K562 (cell line): ENCODE measurements around the gene KDM2A. TPM values are rescaled to one million over a fixed set of nuclear protein-coding genes. Genes with fewer than 3 reads are reported as not detected.

Experiments used
- CAMTA2 ChIP-seq: fragments of 250-450 bp; sonication (Bioruptor Pico); conservative IDR thresholded peaks from 2 replicates; pipeline ENCODE4 v1.5.1; 2022
- GABPB2 ChIP-seq: fragments of 250-450 bp; sonication (Bioruptor Pico); conservative IDR thresholded peaks from 2 replicates; pipeline ENCODE4 v1.5.1; 2021; ENCODE audit warnings: mild to moderate bottlenecking
- ILK ChIP-seq: fragments of 450-650 bp; IDR thresholded peaks from 2 replicates; pipeline ENCODE4 v1.6.1; 2016; ENCODE audit warnings: missing genetic modification characterization, low read depth, mild to moderate bottlenecking, missing compliant biosample characterization, moderate library complexity, borderline replicate concordance
- KLF10 ChIP-seq: fragments of 250-450 bp; sonication (Bioruptor Pico); IDR thresholded peaks from 2 replicates; pipeline ENCODE4 v1.6.1; 2021; ENCODE audit warnings: matching md5 sums
- NR0B1 ChIP-seq: fragments of 450-650 bp; IDR thresholded peaks from one replicate; pipeline ENCODE4 v1.6.1; 2018; ENCODE audit warnings: mild to moderate bottlenecking, moderate library complexity; ENCODE audit not compliant: partially characterized antibody
- PREB ChIP-seq: sonication (generic); formaldehyde crosslinking; IDR thresholded peaks from 2 replicates; pipeline ENCODE4 v1.8.1; 2023; ENCODE audit warnings: mild to moderate bottlenecking, missing genetic modification reagents
- RAD51 ChIP-seq: fragments of 450-650 bp; IDR thresholded peaks from 2 replicates; pipeline ENCODE4 v1.7.1; 2016; ENCODE audit warnings: low read depth, mild to moderate bottlenecking, borderline replicate concordance
- SMAD1 ChIP-seq: fragments of 150-350 bp; IDR thresholded peaks from 2 replicates; pipeline ENCODE4 v1.6.1; 2014; ENCODE audit warnings: low read length, low read depth; ENCODE audit not compliant: partially characterized antibody
- SRSF9 ChIP-seq: fragments of 200-400 bp; formaldehyde crosslinking; IDR thresholded peaks from 2 replicates; pipeline ENCODE4 v1.6.1; 2017; ENCODE audit warnings: low read depth, low read length, borderline replicate concordance
- STAT5B ChIP-seq: fragments of 250-450 bp; sonication (Bioruptor Pico); IDR thresholded peaks from 2 replicates; pipeline ENCODE4 v1.8.0; 2021; ENCODE audit warnings: mild to moderate bottlenecking, inconsistent platforms
- STAT6 ChIP-seq: sonication (generic); formaldehyde crosslinking; IDR thresholded peaks from 2 replicates; pipeline ENCODE4 v1.8.1; 2023; ENCODE audit warnings: mild to moderate bottlenecking, missing genetic modification reagents
- TCFL5 ChIP-seq: fragments of 250-450 bp; sonication (Bioruptor Pico); conservative IDR thresholded peaks from 2 replicates; pipeline ENCODE4 v1.6.1; 2021; ENCODE audit warnings: mild to moderate bottlenecking, moderate library complexity, matching md5 sums
- TSHZ1 ChIP-seq: fragments of 250-450 bp; sonication (Bioruptor Pico); IDR thresholded peaks from 2 replicates; pipeline ENCODE4 v1.4.0; 2020; ENCODE audit warnings: mild to moderate bottlenecking, moderate library complexity
- ZKSCAN1 ChIP-seq: fragments of 150-350 bp; IDR thresholded peaks from 2 replicates; pipeline ENCODE4 v1.6.1; 2016; ENCODE audit warnings: low read depth, low read length
- ZNF224 ChIP-seq: sonication (generic); formaldehyde crosslinking; IDR thresholded peaks from 2 replicates; pipeline ENCODE4 v1.8.0; 2022; ENCODE audit warnings: mild to moderate bottlenecking, missing genetic modification reagents
- ZNF668 ChIP-seq: fragments of 250-450 bp; sonication (Bioruptor Pico); IDR thresholded peaks from 2 replicates; pipeline ENCODE4 v1.8.0; 2022; ENCODE audit warnings: mild to moderate bottlenecking, inconsistent platforms
- polyA plus RNA-seq, 8 experiments: library from polyadenylated mRNA; depleted of rRNA in 4 of 8; stranded (reverse) in 5 of 8; unstranded in 3 of 8; fragments of >200 nt; fragmentation: Nextera tagmentation in 2 of 8; fragmentation: Illumina TruSeq in 1 of 8; extraction: Ambion mirVana in 2 of 8; extraction: Trizol in 1 of 8; gene quantifications; 2 replicates each; pipeline versions ENCODE4 v1.2.1 to v1.2.3, GENCODE V29; 2011 to 2014; ENCODE audit warnings: inconsistent platforms in 1 of 8, missing spikeins in 1 of 8
- total RNA-seq, 7 experiments: library from RNA; depleted of rRNA in 6 of 7; stranded (reverse); fragments of >200 nt in 6 of 7; fragmentation: Illumina TruSeq in 2 of 7; extraction: Trizol in 2 of 7; gene quantifications; 2 replicates each; pipeline versions ENCODE4 v1.2.1 to v1.2.3, GENCODE V29; 2011 to 2021; ENCODE audit warnings: low replicate concordance in 1 of 7

Gene KDM2A
- total and polyA plus RNA-seq, 9 of the 15 experiments (the other 6 are each of a cell fraction or from before 2014, with no cell fraction given): 5.0 to 39.3 (median 21.3) TPM

- TF ChIP-seq TSHZ1: no peak
- TF ChIP-seq STAT5B: no peak
- no peak for TF ChIP-seq CAMTA2
- no peak for TF ChIP-seq STAT6 (CRISPR knock-in tag)
- TF ChIP-seq ZNF224: no peak
- no peak for TF ChIP-seq TCFL5 (CRISPR knock-in tag)
- TF ChIP-seq SMAD1: no peak
- TF ChIP-seq GABPB2 (CRISPR knock-in tag): no peak
- no peak for TF ChIP-seq SRSF9
- peak; percentile 71; the same call in 1 of the 2 replicates for TF ChIP-seq PREB
- no peak for TF ChIP-seq KLF10 (CRISPR knock-in tag)
- no peak for TF ChIP-seq ILK (tag)
- TF ChIP-seq NR0B1: no peak
- TF ChIP-seq RAD51: peak; percentile 37
- TF ChIP-seq ZKSCAN1: peak; percentile 75
- TF ChIP-seq ZNF668 (CRISPR knock-in tag): no peak
Measured at GRCh38 chr11:67239783-67240575, 120.9 kb downstream of the KDM2A start (continued).
